ENCODE measurements around the gene PDLIM5.
"Not testable (repeated sequence)": the region's sequence is repeated elsewhere in the genome, so short reads cannot be mapped to it uniquely, and the experiment has no call there.

Gene PDLIM5

GRCh38 chr4:94654714-94655113 lies 203.0 kb downstream of the PDLIM5 start:
- DNase-seq: no peak

- DNase-seq: no peak
Observed at GRCh38 chr4:94660614-94661013, 208.9 kb downstream of the PDLIM5 start.

GRCh38 chr4:94665021-94665420 lies 213.3 kb downstream of the PDLIM5 start:
- DNase-seq: not testable (repeated sequence)

- DNase-seq: no peak
Observed at GRCh38 chr4:94665500-94666404, 214.0 kb downstream of the PDLIM5 start.

GRCh38 chr4:94668724-94669123 lies 217.0 kb downstream of the PDLIM5 start:
- no peak for DNase-seq

- no peak for DNase-seq
Observed at GRCh38 chr4:94669672-94670664, 218.2 kb downstream of the PDLIM5 start.

GRCh38 chr4:94671113-94671512 lies 219.4 kb downstream of the PDLIM5 start:
- DNase-seq: no peak

GRCh38 chr4:94673961-94674360 lies 222.2 kb downstream of the PDLIM5 start:
- DNase-seq: no peak

- no peak for DNase-seq
Observed at GRCh38 chr4:94676970-94677369, 225.2 kb downstream of the PDLIM5 start.

GRCh38 chr4:94678896-94679295 lies 227.2 kb downstream of the PDLIM5 start:
- DNase-seq: no peak

GRCh38 chr4:94680176-94680862 lies 228.6 kb downstream of the PDLIM5 start:
- no peak for DNase-seq

- no peak for DNase-seq
Observed at GRCh38 chr4:94686086-94686485, 234.3 kb downstream of the PDLIM5 start.

- DNase-seq: no peak
Observed at GRCh38 chr4:94689155-94689860, 237.6 kb downstream of the PDLIM5 start.

- DNase-seq: no peak
Observed at GRCh38 chr4:94690851-94691254, 239.1 kb downstream of the PDLIM5 start.

- DNase-seq: no peak
Observed at GRCh38 chr4:94691552-94691951, 239.8 kb downstream of the PDLIM5 start.

- DNase-seq: no peak
Observed at GRCh38 chr4:94695384-94695783, 243.6 kb downstream of the PDLIM5 start.

GRCh38 chr4:94698187-94698586 lies 246.4 kb downstream of the PDLIM5 start:
- no peak for DNase-seq

- no peak for DNase-seq
Observed at GRCh38 chr4:94700298-94700697, 248.6 kb downstream of the PDLIM5 start.

- no peak for DNase-seq
Observed at GRCh38 chr4:94701631-94702300, 250.0 kb downstream of the PDLIM5 start.

- DNase-seq: no peak
Observed at GRCh38 chr4:94711635-94712034, 259.9 kb downstream of the PDLIM5 start.

GRCh38 chr4:94714365-94715160 lies 262.8 kb downstream of the PDLIM5 start:
- no peak for DNase-seq

Data from activated naive CD4-positive, alpha-beta T cell treated with Interleukin-2 at 50 U/mL for 16 hours (primary cell).